Ecto neural progenitor cell (in vitro differentiated cells): ENCODE results near the gene C1QL3.

Source experiments
- DNase-seq: peaks from one replicate; pipeline ENCODE4 v3.0.0-alpha.2; 2018; ENCODE audit warnings: low spot score

C1QL3 gene

DNA sequence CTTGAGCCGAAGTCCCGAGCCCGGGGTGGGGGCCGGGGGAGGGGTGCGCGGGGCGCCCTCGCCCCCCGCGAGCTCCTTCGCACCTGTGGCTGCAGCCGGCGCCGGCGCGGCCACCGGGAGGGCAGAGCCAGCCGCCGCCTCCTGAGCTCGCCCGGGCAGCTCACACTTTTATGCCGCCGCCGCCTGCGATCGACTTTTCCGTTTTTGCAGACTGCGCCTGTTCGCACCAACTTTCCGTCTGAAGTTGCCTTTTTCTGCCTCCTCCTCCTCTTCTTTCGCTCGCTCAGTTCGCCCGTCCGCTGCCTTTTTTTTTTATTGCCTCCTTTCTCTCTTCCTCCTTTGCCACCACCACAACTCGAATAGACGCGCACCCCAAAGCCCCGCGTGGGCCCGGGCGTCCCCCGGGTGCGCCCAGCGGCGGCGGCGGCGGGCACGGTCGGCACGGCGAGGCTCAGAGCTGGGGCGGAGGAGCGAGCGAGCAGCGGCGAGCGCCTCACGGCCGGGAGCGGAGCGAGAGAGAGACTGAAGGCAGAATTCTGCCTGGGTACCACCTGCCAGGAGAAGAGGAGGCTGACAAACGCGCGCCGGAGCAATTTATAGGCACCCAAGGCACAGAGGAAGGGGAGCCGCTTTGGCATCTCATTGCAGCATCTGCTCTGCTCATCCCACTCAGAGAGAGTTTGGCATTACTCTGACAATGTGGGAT lies at the start of gene C1QL3:
TSS of gene C1QL3 (minus strand) at position 569 of the 706 bp plus-strand sequence. CDS start 814 bp downstream, outside the sequence.
- peak; percentile 66 for DNase-seq

DNA sequence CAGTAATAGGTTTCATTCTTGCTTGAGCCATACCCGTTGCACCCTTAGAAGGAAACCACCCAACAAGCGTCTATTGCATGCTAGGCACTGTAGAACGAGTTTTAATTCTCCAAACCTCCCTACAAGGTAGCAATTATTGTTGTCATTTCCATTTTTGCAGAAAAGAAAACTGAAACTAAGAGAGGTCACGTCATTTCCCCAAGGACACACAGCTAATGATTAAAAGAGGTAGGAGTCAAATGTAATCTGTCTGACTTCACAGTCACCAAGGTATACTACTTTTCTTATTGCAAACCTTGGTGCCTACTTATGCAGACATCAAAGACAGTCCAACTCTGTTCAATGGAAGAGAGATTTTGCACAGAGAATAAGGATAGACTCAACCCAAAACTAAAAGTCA lies 49.1 kb upstream of the C1QL3 start:
- no peak for DNase-seq

DNA sequence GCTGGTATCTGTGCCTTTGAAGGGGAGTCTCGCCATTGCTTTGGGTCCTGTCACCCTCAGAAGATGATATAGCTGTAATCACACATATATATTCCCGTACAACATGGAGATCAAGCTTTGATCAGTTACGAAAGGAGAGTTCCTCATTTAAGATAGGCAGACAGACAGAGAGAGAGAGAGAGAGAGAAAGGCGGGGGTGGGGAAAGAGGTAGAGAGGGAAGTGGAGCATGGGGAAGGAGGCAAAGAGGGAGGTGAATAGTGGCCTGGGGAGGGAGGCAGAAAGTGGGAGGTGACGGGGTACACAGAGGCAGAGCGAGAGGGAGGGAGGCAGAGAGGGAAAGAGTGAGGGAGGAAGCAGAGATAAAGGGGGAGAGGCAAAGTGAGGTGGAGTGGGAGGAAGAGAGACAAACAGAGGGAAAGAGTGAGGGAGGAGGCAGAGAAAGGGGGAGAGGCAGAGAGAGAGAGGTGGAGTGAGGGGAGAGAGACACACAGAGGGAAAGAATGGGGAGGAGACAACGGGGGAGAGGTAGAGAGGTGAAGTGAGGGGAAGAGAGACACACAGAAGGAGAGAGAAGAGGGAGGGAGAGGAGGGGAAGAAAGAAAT lies 44.6 kb upstream of the C1QL3 start:
- DNase-seq: no peak

DNA sequence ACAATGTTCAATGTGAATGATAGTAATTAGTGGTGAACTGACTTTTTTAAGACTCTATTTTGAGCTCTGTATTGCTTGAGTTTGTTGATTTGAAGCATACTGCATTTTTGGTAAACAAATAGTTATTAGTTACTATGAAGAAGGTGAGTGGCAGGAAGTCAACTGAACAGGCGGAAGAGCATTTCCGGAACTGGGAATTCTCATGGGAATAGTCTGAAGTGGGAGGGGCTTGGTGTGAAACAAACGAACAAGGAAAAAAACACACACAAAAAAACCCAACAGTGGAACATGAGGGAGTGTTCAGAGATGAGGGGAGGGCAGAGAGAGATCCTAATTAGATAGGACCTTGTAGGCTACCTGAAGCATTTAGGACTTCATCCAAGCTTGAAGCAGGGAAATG lies 43.9 kb upstream of the C1QL3 start:
- DNase-seq: no peak

DNA sequence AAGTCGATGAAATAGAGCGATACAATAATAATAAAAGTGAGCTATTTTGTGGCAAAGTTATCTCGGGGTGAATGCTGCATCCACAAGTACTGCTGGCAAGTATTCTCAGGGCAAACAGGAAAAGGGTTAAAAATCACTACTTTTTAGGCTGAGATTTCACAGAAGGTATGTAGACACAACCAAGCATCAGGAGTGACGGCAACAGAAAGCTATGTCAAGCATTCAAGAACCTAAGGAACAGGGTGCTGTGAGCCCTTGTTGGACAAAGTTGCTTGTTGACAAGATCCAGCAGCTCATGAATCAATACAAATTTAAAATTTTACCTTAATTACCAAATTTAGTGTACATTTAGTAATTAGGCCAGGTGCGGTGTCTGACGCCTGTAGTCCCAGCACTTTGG lies 41.2 kb upstream of the C1QL3 start:
- DNase-seq: no peak

- DNase-seq: no peak
Observed at GRCh38 chr10:16559236-16559773, 37.6 kb upstream of the C1QL3 start.

- DNase-seq: no peak
Observed at GRCh38 chr10:16547973-16548372, 26.3 kb upstream of the C1QL3 start.

GRCh38 chr10:16545116-16545736 lies 23.5 kb upstream of the C1QL3 start:
- DNase-seq: no peak

DNA sequence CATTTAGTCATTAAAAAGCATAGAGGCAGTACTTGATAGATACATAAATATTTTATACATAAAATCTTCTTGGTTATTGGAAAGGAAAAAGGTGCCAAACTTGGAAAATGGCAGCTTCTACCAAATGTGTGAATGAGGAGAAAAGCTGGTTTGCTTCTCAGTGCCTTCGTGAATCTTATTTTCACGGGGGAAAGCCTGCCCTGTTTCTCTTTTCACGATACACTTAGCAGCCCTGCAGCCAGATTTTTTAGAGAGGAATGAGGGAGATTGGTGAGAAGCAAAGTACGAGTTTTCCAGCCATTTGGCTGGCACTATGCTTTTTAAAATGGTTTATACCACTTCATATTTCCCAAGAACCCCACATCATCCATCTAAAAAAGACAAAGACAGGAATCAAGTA lies 22.9 kb upstream of the C1QL3 start:
- no peak for DNase-seq

GRCh38 chr10:16544099-16544498 lies 22.4 kb upstream of the C1QL3 start:
- no peak for DNase-seq

DNA sequence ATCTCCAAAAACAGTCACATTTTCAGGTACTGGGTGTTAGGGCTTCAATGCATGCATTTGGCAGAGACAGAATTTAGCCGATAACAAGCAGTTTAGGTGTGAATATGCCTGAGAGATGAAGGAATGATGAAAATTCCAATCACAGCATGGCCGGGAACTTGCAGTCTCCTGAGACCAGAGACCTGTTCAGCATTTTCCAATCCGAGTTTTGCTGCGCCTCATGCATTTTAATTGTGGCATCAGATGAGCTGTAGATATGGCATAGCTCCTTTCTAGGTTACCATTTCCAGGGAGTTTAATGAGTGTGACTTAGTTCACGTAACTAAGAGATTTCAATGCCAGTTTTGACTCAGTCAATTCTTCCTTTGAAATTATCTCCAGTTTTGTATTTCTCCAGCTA lies 14.5 kb upstream of the C1QL3 start:
- no peak for DNase-seq

DNA sequence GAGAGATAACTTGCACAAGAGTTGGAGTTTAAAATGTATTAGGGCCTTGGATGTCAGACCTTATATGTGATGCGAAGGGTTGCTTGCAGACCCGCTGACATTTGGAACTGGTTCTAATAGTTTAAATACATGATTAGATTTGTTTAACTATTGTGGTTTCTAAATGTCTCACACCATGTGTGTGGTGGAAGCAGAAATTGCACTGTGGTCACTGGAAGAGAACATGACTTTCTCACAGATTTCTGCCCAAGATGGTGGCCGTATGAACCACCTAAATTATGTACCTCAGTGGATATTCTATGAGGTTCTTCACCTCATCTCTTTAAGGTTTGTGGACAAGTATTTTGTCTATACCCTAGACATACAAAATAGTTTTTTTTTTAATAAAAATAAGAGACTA lies 8.2 kb upstream of the C1QL3 start:
- no peak for DNase-seq

DNA sequence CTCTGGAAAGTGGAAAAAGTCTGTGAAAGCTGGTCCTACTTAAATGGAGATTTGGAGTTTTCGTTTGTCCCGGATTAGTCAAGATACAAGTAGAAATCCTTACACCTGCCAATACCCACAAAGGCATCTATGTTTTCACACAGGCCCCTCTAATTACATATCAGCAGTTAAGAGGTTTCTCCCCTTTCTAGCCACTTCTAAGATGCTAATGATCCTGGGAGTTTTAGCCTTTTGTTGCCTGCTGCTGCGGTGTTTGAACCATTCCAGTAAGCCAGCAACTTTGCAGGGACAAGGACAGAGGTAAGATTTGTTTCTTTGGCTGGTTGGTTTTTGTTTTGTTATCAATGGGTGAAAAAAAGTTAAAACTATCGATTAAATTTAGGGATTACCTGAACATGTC lies 5.8 kb upstream of the C1QL3 start:
- no peak for DNase-seq

DNA sequence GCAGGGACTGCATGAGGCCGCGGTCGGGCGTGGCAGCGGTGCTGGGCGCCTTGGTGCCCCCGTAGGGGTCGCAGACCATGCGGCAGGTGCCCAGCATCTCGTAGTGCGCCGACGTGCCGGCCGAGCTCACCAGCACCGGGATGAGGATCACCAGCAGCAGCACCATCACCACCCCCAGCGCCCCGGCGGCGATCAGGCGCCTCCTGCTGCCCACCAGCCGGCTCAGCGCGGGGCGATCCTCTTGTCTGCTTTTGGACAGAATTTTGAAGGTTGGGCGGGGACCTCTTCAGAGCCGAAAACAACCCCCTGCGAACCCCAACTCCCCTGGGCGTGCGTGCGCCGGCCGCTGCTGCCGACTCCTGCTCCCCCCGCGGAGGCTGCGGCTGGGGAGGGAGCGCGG lies 779 bp downstream of the C1QL3 start:
- no peak for DNase-seq

- peak; percentile 54 for DNase-seq
Observed at GRCh38 chr10:16519908-16520861, 1.5 kb downstream of the C1QL3 start.

GRCh38 chr10:16519250-16519907 lies 2.3 kb downstream of the C1QL3 start:
- no peak for DNase-seq

- DNase-seq: no peak
Observed at GRCh38 chr10:16518822-16519221, 2.9 kb downstream of the C1QL3 start.

DNA sequence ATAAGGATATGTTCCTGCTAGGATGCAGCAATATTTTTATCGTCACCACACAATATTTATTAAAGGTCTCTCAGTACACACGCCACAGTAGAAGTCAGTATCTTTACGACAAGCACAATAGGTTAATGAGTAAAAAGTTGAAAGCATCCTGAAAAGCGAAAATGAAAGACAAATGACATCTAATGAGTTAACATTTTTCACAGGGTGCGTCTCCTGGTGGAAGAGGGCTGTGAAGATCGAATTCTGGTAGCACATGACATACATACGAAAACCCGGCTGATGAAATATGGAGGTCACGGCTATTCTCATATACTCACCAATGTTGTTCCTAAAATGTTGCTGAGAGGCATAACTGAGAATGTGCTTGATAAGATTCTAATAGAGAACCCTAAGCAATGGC lies 10.8 kb downstream of the C1QL3 start:
- no peak for DNase-seq

DNA sequence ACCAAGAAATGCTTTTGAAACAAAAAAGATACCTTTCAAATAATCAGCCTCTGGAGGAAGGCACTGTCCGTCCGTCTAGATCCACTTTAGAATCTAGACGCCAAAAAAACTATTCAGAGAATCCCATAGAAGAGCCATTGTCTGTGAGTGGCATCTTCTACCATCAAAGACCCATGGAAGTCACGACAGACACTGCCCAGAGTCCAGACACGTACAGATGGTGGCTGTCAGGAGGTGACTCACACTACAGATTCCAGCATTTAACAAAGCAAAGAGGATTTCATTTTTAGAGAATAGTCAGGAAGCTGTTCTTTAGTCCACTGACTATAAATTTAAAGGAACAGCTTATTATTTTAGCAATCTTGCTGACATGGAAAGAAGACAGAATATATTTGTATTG lies 11.7 kb downstream of the C1QL3 start:
- DNase-seq: no peak

- DNase-seq: no peak
Observed at GRCh38 chr10:16505161-16505560, 16.5 kb downstream of the C1QL3 start.

DNA sequence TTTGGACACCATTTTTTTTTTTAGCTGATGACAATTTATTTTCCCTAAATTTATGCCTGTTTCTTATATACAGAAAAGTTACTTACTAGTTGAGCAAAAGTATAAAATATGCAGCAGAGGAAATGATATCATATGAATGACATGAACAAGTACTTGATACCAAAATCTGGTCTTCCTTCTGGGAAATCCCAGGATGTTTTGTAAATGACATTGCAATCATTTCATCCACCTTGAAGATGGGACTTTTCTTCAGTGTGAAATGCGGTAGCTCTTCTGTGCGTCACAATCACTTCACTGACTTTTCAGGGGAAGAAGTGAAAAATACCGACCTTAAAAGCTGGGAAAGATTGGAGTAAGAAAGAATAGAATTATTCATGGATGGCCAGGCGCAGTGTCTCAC lies 23.8 kb downstream of the C1QL3 start:
- no peak for DNase-seq
